Gastrocnemius medialis (tissue), 4 donors: Measurements from ENCODE around the gene SLC38A4.

Experiments used
- POLR2A ChIP-seq, 2 donors: fragments of 450-650 bp; IDR thresholded peaks; one replicate each; pipeline ENCODE4 v1.6.1; 2017; ENCODE audit warnings: antibody characterized with exemption in 2 of 2, mild to moderate bottlenecking in 2 of 2, moderate library complexity in 2 of 2
- TF ChIP-seq, protein P1 (sequence below), 5 experiments: fragments of 450-650 bp in 3 of 5; fragments of 200-600 bp in 2 of 5; sonication (generic) in 2 of 5; IDR thresholded peaks in 4 of 5; conservative IDR thresholded peaks in 1 of 5; 1 replicate in 4 of 5; 2 replicates in 1 of 5; pipeline ENCODE4 v1.5.1; 2016 to 2019; ENCODE audit warnings: antibody characterized with exemption in 5 of 5, mild to moderate bottlenecking in 3 of 5, moderate library complexity in 3 of 5

DNA sequence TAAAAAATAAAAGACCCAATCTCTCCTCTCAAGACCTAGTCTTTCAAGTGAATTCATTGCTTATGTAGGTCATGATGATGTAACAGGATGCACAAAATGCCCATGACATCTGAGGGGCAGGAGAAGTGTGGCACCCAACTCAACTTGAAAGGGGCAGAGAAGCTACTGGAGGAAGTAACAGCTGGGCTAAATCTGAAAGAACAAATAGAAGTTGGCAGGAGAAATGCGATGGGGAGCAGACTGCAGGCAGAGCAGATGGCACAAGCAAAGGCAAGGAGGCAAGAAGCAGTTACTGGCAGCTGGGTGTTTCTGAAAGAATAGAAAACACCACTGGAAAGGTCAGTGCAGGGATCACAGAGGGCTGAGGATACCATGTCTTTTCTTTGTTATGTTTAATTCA lies 14.6 kb downstream of the SLC38A4 start:
- TF ChIP-seq, protein P1, sequence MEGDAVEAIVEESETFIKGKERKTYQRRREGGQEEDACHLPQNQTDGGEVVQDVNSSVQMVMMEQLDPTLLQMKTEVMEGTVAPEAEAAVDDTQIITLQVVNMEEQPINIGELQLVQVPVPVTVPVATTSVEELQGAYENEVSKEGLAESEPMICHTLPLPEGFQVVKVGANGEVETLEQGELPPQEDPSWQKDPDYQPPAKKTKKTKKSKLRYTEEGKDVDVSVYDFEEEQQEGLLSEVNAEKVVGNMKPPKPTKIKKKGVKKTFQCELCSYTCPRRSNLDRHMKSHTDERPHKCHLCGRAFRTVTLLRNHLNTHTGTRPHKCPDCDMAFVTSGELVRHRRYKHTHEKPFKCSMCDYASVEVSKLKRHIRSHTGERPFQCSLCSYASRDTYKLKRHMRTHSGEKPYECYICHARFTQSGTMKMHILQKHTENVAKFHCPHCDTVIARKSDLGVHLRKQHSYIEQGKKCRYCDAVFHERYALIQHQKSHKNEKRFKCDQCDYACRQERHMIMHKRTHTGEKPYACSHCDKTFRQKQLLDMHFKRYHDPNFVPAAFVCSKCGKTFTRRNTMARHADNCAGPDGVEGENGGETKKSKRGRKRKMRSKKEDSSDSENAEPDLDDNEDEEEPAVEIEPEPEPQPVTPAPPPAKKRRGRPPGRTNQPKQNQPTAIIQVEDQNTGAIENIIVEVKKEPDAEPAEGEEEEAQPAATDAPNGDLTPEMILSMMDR (IDR thresholded peaks at IDR 0.05 in 4 of 5, conservative IDR thresholded peaks at IDR 0.05 in 1 of 5): no peak
- TF ChIP-seq POLR2A (IDR thresholded peaks at IDR 0.05): no peak
